ENCODE measurements around the gene ROR2.

DNA sequence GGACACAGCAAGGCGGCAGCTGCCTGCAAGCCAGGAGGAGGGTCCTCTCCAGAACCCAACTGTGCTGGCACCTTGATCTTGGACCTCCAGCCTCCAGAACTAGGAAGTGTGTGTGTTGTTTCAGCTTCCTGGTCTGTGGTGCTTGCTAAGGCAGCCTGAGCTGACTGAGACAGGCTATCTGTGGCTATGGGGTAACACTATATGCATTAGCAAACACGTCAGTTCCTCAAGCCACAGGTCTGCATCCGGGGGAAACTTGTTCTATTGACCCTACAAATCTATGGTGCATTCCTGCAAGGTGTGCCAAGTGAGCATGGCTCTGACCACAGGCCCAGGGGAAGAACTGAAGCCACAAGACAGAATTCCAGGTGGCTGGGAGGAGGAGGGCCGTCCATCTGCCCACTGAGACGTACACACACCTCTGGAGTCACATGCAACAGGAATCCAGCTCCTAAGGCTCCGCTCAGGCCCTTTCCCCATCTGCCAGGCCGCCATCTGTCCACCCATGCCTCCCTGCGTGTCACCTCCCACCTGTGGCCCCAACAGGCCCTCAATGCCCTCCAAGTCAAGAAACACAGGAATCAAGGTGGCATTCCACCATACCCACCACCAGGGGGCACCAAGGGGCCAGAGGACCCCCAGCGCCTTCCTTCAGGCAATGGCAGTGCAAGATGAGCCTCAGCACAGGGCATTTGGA is 174.9 kb downstream of the ROR2 start:
- TF ChIP-seq EZH2phosphoT487 (IDR thresholded peaks at IDR 0.05; ENCODE audit: borderline replicate concordance, low read length) (no peak), CTCF (conservative IDR thresholded peaks at IDR 0.05; ENCODE audit: low read depth, low read length) (peak; percentile 82)

Data from PC-3 (cell line).